Activated CD8-positive, alpha-beta memory T cell treated with anti-CD3 and anti-CD28 coated beads, Interleukin-2, amount 50 U/mL, for 48 hours (primary cell): Measurements from ENCODE around the gene CRYBG1.
A peak's percentile ranks its signal among the peaks of the same experiment; 100 is the strongest.
"Not testable (repeated sequence)": the region's sequence is repeated elsewhere in the genome, so short reads cannot be mapped to it uniquely, and the experiment has no call there.

Experiments used
- DNase-seq: peaks from one replicate; pipeline ENCODE4 v3.0.0-alpha.2; 2020

CRYBG1 gene

GRCh38 chr6:106510090-106510970 is 149.8 kb downstream of the CRYBG1 start:
- DNase-seq, result peak; percentile 84

- DNase-seq, result peak; percentile 75
These were observed 151.0 kb downstream of the CRYBG1 start for GRCh38 chr6:106511288-106512047.

GRCh38 chr6:106512048-106512967 is 151.8 kb downstream of the CRYBG1 start:
- DNase-seq, result peak; percentile 86

- no peak for DNase-seq
These were observed 152.6 kb downstream of the CRYBG1 start for GRCh38 chr6:106512968-106513574.

GRCh38 chr6:106513808-106514582 is 153.5 kb downstream of the CRYBG1 start:
- DNase-seq, result no peak

- no peak for DNase-seq
These were observed 154.0 kb downstream of the CRYBG1 start for GRCh38 chr6:106514583-106514885.

GRCh38 chr6:106515582-106515981 is 155.1 kb downstream of the CRYBG1 start:
- not testable (repeated sequence) for DNase-seq

GRCh38 chr6:106516616-106517015 is 156.1 kb downstream of the CRYBG1 start:
- no peak for DNase-seq

- DNase-seq, result no peak
These were observed 157.2 kb downstream of the CRYBG1 start for GRCh38 chr6:106517706-106518105.

- DNase-seq, result no peak
These were observed 158.2 kb downstream of the CRYBG1 start for GRCh38 chr6:106518748-106519147.

GRCh38 chr6:106519460-106520394 is 159.2 kb downstream of the CRYBG1 start:
- DNase-seq, result peak; percentile 81

GRCh38 chr6:106520711-106521401 is 160.3 kb downstream of the CRYBG1 start:
- peak; percentile 79 for DNase-seq

- DNase-seq, result no peak
These were observed 162.2 kb downstream of the CRYBG1 start for GRCh38 chr6:106522562-106523250.

GRCh38 chr6:106525107-106525881 is 164.8 kb downstream of the CRYBG1 start:
- DNase-seq, result no peak

GRCh38 chr6:106525882-106526275 is 165.4 kb downstream of the CRYBG1 start:
- DNase-seq, result no peak

GRCh38 chr6:106527117-106527516 is 166.6 kb downstream of the CRYBG1 start:
- DNase-seq, result no peak

- no peak for DNase-seq
These were observed 167.5 kb downstream of the CRYBG1 start for GRCh38 chr6:106527979-106528378.

- DNase-seq, result no peak
These were observed 168.0 kb downstream of the CRYBG1 start for GRCh38 chr6:106528521-106528920.

GRCh38 chr6:106529438-106529837 is 168.9 kb downstream of the CRYBG1 start:
- no peak for DNase-seq
